HG02798 (cell line): ENCODE data around the gene ZNF563.
A peak's percentile ranks its signal among the peaks of the same experiment; 100 is the strongest.
"Not testable (repeated sequence)": the region's sequence is repeated elsewhere in the genome, so short reads cannot be mapped to it uniquely, and the experiment has no call there.

ENCODE experiments used
- ATAC-seq: cut with Tn5 transposase; IDR thresholded peaks from one replicate; pipeline ENCODE4 v1.9.1; 2021; ENCODE audit warnings: mild to moderate bottlenecking; ENCODE audit not compliant: unreplicated experiment, poor library complexity

The ZNF563 gene

GRCh38 chr19:12333162-12334159, at the start of gene ZNF563:
ZNF563 (minus strand) TSS chr19:12333633; CDS start chr19:12333482, 151 bp downstream.
- ATAC-seq = peak; percentile 96

GRCh38 chr19:12380444-12380737, 47.0 kb upstream of the ZNF563 start:
- no peak for ATAC-seq

GRCh38 chr19:12379732-12380443, 46.5 kb upstream of the ZNF563 start:
- no peak for ATAC-seq

GRCh38 chr19:12374026-12374425, 40.6 kb upstream of the ZNF563 start:
- ATAC-seq = no peak

GRCh38 chr19:12365236-12366162, 32.1 kb upstream of the ZNF563 start, which contains the start of gene ZNF442:
ZNF442 (minus strand) TSS chr19:12365683; CDS start chr19:12363631, 2,052 bp downstream.
- peak; percentile 97 for ATAC-seq

- no peak for ATAC-seq
Measured at GRCh38 chr19:12364391-12365235, 31.2 kb upstream of the ZNF563 start.

- not testable (repeated sequence) for ATAC-seq
Measured at GRCh38 chr19:12362236-12362635, 28.8 kb upstream of the ZNF563 start.

- ATAC-seq = no peak
Measured at GRCh38 chr19:12353375-12353774, 19.9 kb upstream of the ZNF563 start.

- ATAC-seq = no peak
Measured at GRCh38 chr19:12350890-12351197, 17.4 kb upstream of the ZNF563 start.

- no peak for ATAC-seq
Measured at GRCh38 chr19:12350185-12350889, 16.9 kb upstream of the ZNF563 start.

GRCh38 chr19:12346896-12347295, 13.5 kb upstream of the ZNF563 start:
- ATAC-seq = no peak

- no peak for ATAC-seq
Measured at GRCh38 chr19:12345197-12345596, 11.8 kb upstream of the ZNF563 start.

- ATAC-seq = peak; percentile 41
Measured at GRCh38 chr19:12331211-12331941, 2.1 kb downstream of the ZNF563 start.

GRCh38 chr19:12330340-12330739, 3.1 kb downstream of the ZNF563 start:
- no peak for ATAC-seq

- no peak for ATAC-seq
Measured at GRCh38 chr19:12325690-12326089, 7.7 kb downstream of the ZNF563 start.

GRCh38 chr19:12318782-12319413, 14.5 kb downstream of the ZNF563 start:
- ATAC-seq = no peak

GRCh38 chr19:12314553-12314952, 18.9 kb downstream of the ZNF563 start:
- ATAC-seq = no peak

- ATAC-seq = not testable (repeated sequence)
Measured at GRCh38 chr19:12308891-12309290, 24.5 kb downstream of the ZNF563 start.
